ENCODE data around the gene MEIKIN. TPM values are rescaled to one million over a fixed set of nuclear protein-coding genes. Genes with fewer than 3 reads are reported as not detected.

The MEIKIN gene
- total RNA-seq, 1 experiment from 2014 or later: not detected

DNA sequence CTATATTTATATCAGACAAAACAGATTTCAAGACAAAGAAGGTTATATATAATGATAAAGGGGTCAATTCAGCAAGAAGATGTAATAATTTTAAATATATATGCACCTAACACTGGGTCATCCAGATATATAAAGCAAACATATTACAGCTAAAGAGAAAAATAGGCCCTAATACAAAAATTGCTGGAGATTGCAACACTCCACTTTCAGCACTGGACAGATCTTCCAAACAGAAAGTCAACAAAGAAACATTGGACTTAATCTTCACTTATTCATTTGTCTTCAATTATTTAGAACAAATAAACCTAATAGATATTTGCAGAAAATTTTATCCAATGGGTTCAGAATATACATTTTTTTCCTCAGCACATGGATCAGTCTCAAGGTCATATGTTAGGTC is 45.8 kb downstream of the MEIKIN start:
- Histone ChIP-seq H3K4me3 (ENCODE audit: low read length) (no peak overlapping the region), H3K9me3 (ENCODE audit: low read length) (no peaks in the 10 kb centered on the region), H3K4me2 (ENCODE audit: low read length) (no peak overlapping the region), H3K36me3 (ENCODE audit: low read depth, low read length) (no peaks in the 10 kb centered on the region), H3K79me2 (ENCODE audit: low read length) (no peaks in the 10 kb centered on the region), H3K9ac (ENCODE audit: low read length) (no peak overlapping the region), H3K27ac (ENCODE audit: low read length) (no peak overlapping the region), H4K20me1 (ENCODE audit: low read length) (no peaks in the 10 kb centered on the region), H3K27me3 (ENCODE audit: low read length) (0 out of 2 replicates have a peak, but pooled peaks cover 3% of the 10 kb centered on the region), H3K4me1 (ENCODE audit: insufficient read depth, low read length) (no peaks in the 10 kb centered on the region), H3F3A (ENCODE audit: low read length, unreplicated experiment) (no peaks in the 10 kb centered on the region), H2AFZ (ENCODE audit: low read length) (no peak overlapping the region), H3K9me2 (replicated peaks; ENCODE audit: low read length) (no peaks in the 10 kb centered on the region)
- CTCF ChIA-PET: no interaction called here
- ATAC-seq (no peak), DNase-seq (no peak)
- BruUV-seq (replicated peaks): no TSS peak
- intact Hi-C loops (cut with micrococcal nuclease): no loop called here
- TF ChIP-seq EZH2phosphoT487 (IDR thresholded peaks at IDR 0.05; ENCODE audit: borderline replicate concordance, low read length): no peak
- TF ChIP-seq, protein P1, sequence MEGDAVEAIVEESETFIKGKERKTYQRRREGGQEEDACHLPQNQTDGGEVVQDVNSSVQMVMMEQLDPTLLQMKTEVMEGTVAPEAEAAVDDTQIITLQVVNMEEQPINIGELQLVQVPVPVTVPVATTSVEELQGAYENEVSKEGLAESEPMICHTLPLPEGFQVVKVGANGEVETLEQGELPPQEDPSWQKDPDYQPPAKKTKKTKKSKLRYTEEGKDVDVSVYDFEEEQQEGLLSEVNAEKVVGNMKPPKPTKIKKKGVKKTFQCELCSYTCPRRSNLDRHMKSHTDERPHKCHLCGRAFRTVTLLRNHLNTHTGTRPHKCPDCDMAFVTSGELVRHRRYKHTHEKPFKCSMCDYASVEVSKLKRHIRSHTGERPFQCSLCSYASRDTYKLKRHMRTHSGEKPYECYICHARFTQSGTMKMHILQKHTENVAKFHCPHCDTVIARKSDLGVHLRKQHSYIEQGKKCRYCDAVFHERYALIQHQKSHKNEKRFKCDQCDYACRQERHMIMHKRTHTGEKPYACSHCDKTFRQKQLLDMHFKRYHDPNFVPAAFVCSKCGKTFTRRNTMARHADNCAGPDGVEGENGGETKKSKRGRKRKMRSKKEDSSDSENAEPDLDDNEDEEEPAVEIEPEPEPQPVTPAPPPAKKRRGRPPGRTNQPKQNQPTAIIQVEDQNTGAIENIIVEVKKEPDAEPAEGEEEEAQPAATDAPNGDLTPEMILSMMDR (conservative IDR thresholded peaks at IDR 0.05; ENCODE audit: low read depth, low read length): no peak
- TF ChIP-seq EZH2 (IDR thresholded peaks at IDR 0.05; ENCODE audit: low read length, unreplicated experiment): no peak
- POLR2A ChIA-PET (ENCODE audit: unreplicated experiment): no interaction called here

DNA sequence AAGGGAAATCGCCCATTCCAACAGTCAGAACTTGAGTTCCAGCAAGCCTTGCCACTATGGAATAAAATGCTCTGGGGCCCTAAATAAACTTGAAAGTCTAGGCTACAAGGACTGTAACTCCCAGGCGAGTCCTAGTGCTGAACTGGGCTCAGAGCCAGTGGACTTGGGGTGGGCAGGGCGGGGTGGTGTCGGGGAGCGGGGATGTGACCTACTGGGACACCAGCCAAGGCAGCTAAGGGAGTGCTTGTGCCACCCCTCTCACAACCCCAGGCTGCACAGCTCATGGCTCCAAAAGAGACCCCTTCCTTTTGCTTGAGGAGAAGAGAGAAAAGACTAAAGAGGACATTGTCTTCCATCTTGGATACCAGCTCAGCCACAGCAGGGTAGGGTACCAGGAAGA is 61.5 kb downstream of the MEIKIN start:
- TF ChIP-seq EZH2 (IDR thresholded peaks at IDR 0.05; ENCODE audit: low read length, unreplicated experiment): no peak
- TF ChIP-seq, protein P1 (conservative IDR thresholded peaks at IDR 0.05; ENCODE audit: low read depth, low read length): no peak
- no peak for TF ChIP-seq EZH2phosphoT487 (IDR thresholded peaks at IDR 0.05; ENCODE audit: borderline replicate concordance, low read length)
- Histone ChIP-seq H3K4me1 (ENCODE audit: insufficient read depth, low read length) (no peaks in the 10 kb centered on the region), H3K9ac (ENCODE audit: low read length) (no peak overlapping the region), H3K4me2 (ENCODE audit: low read length) (no peak overlapping the region), H3K36me3 (ENCODE audit: low read depth, low read length) (no peaks in the 10 kb centered on the region), H4K20me1 (ENCODE audit: low read length) (no peaks in the 10 kb centered on the region), H3F3A (ENCODE audit: low read length, unreplicated experiment) (no peaks in the 10 kb centered on the region), H3K27me3 (ENCODE audit: low read length) (no peaks in the 10 kb centered on the region), H3K9me2 (replicated peaks; ENCODE audit: low read length) (no peaks in the 10 kb centered on the region), H3K9me3 (ENCODE audit: low read length) (no peaks in the 10 kb centered on the region), H3K79me2 (ENCODE audit: low read length) (no peaks in the 10 kb centered on the region), H2AFZ (ENCODE audit: low read length) (no peak overlapping the region), H3K4me3 (ENCODE audit: low read length) (no peak overlapping the region), H3K27ac (ENCODE audit: low read length) (no peak overlapping the region)
- no TSS peak for BruUV-seq (replicated peaks)
- ChIA-PET CTCF (no interaction called here), POLR2A (ENCODE audit: unreplicated experiment) (no interaction called here)
- no peak for DNase-seq
- intact Hi-C loops (cut with micrococcal nuclease): no loop called here
- no peak for ATAC-seq

- ATAC-seq (no peak), DNase-seq (no peak)
- no peaks in the 10 kb centered on the region for H3K36me3 ChIP-seq (ENCODE audit: low read depth, low read length)
- no TSS peak for BruUV-seq (replicated peaks)
- no peaks in the 10 kb centered on the region for H3F3A ChIP-seq (ENCODE audit: low read length, unreplicated experiment)
- H3K27ac ChIP-seq (ENCODE audit: low read length): no peak overlapping the region
- TF ChIP-seq, protein P1 (conservative IDR thresholded peaks at IDR 0.05; ENCODE audit: low read depth, low read length): no peak
- TF ChIP-seq EZH2phosphoT487 (IDR thresholded peaks at IDR 0.05; ENCODE audit: borderline replicate concordance, low read length) (no peak), EZH2 (IDR thresholded peaks at IDR 0.05; ENCODE audit: low read length, unreplicated experiment) (no peak)
- no peak overlapping the region for H2AFZ ChIP-seq (ENCODE audit: low read length)
- no peak overlapping the region for H3K4me3 ChIP-seq (ENCODE audit: low read length)
- H3K79me2 ChIP-seq (ENCODE audit: low read length): no peaks in the 10 kb centered on the region
- H3K4me2 ChIP-seq (ENCODE audit: low read length): no peak overlapping the region
- ChIA-PET CTCF (no interaction called here), POLR2A (ENCODE audit: unreplicated experiment) (no interaction called here)
- no peaks in the 10 kb centered on the region for H3K9me3 ChIP-seq (ENCODE audit: low read length)
- no peaks in the 10 kb centered on the region for H3K4me1 ChIP-seq (ENCODE audit: insufficient read depth, low read length)
- H3K9me2 ChIP-seq (replicated peaks; ENCODE audit: low read length): no peaks in the 10 kb centered on the region
- intact Hi-C loops (cut with micrococcal nuclease): no loop called here
- no peaks in the 10 kb centered on the region for H4K20me1 ChIP-seq (ENCODE audit: low read length)
- H3K9ac ChIP-seq (ENCODE audit: low read length): no peak overlapping the region
- H3K27me3 ChIP-seq (ENCODE audit: low read length): no peaks in the 10 kb centered on the region
Observed at GRCh38 chr5:131879705-131880104, 65.8 kb downstream of the MEIKIN start.
